Central memory CD4-positive, alpha-beta T cell (primary cell): ENCODE measurements around the gene RASD1.
"Not testable (repeated sequence)": the region's sequence is repeated elsewhere in the genome, so short reads cannot be mapped to it uniquely, and the experiment has no call there.

Experiments used
- DNase-seq: peaks from one replicate; pipeline ENCODE4 v3.0.0; 2022

RASD1 gene

DNA sequence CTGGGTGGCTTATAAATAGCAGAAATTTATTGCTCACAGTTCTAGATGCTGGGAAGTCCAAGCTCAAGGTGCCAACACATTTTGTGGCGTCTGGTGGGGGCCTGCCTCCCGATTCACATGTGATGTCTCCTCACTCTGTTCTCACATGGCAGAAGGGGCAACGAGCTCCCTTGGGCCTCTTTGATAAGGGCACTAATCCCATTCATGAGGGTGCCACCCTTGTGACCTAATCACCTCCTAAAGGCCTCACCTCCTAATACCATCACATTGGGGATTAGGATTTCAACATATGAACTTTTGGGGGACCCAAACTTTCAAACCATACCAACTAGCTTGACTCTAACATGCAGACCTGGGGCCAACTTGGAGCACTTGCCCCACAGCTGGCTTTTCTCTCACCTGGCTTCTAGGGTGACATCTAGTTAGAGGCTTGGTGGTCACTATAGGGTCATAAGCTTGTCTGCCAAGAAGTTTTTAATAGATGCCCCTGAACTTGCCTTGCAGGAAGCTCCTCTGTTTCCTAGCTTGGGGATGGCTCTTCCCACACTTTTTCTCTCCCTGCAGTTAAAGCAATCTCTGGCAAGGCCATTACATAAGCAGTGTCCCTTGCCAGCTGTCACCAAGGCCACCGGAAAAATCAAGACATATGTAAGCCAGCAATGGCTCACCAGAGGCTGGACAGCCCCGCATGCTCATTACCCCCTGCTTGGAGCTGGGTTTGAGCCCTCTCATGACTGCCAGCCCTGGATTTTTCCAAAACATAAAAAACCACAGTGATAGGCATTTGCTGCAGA lies 27.8 kb downstream of the RASD1 start:
- DNase-seq, result no peak

DNA sequence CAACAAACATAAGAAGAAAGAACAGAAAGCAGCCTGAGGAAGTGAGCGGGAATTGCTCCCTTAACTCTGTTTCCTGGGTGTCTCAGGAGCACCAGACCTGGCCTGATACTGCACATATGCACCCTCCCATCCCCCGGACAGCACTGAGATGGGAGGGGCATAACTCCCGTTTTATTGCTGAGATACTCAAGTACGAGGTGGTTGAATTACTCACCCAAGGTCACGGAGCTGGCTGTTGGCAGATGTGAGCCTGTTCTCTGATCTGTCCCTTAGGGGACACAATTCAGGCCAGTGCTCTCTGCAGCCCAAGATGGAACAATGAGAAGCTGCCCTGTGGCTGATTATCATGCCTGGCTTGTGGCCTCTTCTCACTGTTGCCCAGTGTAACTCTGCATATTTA lies 28.5 kb downstream of the RASD1 start:
- DNase-seq, result no peak

DNA sequence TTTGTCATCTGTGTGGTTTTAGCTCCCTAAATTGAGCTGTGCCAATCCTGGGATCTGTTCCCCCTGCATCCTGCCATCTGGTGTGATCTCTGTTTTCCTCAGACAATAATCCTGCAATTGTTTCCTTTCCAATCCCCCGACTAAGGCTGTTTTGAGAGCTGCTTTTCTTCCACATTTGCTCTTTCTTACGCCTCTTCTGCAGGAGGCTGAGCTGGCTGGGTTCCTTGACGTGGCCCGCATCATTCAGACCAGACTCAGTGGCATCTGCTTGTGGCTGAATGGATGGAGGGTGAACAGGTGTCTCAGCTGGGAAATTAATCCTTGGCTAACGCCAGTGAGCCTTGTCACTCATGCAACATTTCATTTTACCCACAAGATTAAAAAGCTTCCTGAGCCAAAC lies 29.2 kb downstream of the RASD1 start:
- DNase-seq, result no peak

DNA sequence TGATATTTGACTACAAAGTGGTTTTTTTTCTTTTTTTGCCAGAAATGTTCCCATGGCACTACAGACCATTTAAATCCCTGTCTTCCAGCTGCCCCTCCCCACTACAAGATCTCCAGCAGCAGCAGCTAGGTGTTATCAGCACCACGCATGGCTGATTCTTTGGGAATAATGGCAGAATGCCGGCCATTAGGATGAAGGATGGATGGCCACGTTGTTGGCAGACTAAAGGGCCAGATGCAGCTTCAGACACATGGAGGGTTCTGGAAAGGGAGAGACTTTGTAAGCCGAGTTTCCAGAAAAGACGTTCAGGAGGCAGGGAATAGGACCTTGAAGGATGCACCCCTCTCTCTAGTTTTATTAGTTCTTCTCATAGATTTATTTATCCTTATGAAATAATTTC lies 29.7 kb downstream of the RASD1 start:
- DNase-seq, result no peak

DNA sequence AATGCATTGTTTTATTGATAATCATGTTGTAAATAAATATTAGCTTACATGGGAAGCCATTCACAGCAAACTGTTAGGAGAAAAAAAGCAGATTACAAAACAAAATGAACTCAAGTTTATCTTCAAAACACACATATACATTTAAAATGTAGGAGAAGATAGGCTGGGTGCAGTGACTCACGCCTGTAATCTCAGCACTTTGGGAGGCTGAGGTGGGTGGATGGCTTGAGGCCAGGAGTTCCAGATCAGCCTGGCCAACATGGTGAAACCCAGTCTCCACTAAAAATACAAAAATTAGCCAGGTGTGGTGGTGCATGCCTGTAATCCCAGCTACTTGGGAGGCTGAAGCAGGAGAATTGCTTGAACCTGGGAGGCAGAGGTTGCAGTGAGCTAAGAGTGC lies 30.3 kb downstream of the RASD1 start:
- not testable (repeated sequence) for DNase-seq

DNA sequence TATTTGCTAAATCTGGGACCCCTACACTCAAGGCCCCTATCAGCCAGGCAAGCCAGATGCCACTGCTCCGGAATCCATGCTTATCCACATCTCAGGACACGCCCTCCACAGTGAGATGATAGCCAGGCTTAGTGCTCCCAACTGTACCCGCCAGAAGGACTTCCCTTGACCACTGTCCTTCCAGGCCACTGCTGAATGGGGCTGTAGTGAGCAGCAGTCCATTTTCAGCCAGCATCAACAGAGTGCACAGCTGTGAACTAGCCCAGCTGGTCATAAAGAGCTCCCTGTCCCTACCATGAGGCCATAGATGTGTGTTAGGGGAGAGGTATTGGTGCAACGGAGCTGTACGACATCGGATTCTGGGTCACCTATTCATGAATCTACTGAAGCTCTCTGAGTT lies 32.4 kb downstream of the RASD1 start:
- no peak for DNase-seq

DNA sequence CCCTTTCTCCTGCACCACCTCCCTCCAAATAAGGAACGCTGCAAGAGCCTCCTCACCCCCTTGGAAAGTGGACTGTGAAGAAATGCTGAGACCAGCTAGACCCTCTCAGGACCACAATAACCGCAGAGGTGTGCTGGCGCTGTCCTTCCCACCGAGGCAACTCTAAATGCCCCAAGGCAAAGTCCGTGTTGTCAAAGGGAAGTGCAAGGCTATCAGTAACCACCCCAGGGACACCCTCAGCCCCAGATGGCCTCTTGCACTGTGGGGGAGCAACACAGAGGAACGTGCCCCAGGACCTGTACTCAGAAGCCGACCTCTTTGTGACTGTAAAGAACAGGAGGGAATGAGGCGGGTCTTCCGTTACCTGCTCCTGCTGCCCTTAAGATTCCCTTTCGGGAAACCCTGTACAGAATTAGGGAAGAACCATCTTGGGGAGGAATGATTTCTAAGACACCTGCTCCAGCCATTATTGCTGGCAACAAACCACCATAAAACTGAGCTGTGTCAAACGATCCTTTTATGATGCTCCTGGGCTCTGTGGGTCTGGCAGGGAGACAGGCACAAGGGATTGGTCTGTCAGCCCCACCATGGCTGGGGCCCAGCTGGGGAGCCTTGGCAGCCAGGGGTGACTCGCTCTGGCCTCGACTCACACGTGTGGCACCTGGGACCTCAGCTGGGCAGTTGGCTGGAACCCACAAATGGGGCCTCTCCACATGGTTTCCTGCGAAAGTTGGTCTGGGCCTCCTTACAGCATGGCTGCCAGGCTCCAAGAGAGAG lies 34.0 kb downstream of the RASD1 start:
- no peak for DNase-seq

DNA sequence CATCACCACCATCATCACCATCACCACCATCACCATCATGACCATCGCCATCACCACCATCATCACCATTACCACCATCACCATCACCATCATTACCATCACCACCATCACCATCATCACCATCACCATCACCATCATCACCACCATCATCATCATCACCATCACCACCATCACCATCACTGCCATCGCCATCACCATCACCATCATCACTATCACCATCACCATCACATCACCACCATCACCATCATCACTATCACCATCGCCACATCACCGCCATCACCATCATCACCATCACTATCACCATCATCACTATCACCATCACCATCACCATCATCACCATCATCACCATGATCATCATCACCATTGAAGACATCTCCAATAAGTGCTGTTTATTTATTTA lies 36.2 kb downstream of the RASD1 start:
- DNase-seq, result no peak

DNA sequence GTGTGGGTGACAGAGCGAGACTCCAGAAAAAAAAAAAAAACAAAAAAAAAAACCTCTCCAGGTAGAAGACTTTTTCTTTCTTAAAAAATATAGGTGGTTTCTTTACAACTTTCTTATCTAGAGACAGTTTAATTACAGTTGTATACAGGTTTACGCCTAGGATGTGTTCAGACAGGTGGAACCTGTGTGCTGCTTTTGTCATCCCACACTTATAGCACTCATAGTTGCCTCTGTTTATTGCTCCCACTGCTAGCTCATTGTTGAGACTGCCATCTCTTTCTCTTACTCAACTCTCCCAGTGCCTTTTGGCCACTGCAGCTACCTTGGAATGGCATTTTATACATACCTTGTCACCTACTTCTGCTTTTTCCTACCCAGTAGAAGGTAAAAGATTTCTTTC lies 38.5 kb downstream of the RASD1 start:
- DNase-seq, result no peak

DNA sequence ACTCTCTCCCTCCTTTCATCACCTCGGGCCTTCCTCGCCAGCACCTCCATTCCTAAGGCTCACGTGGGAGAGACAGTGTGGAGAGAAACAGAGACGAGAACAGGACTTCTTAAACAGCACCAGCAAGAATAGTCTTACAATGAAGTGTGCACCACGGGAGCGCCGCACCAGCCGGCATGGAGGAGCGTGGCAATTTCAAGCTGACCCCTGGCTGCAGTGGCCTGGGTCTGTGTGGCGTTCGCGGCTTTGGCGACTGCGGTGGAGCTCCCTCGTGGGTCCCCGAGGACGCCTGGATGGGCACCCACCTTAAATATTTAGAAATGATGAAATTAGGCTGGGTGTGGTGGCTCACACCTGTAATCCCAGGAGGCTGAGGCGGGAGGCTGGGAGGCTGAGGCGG lies 39.9 kb downstream of the RASD1 start:
- DNase-seq, result no peak

DNA sequence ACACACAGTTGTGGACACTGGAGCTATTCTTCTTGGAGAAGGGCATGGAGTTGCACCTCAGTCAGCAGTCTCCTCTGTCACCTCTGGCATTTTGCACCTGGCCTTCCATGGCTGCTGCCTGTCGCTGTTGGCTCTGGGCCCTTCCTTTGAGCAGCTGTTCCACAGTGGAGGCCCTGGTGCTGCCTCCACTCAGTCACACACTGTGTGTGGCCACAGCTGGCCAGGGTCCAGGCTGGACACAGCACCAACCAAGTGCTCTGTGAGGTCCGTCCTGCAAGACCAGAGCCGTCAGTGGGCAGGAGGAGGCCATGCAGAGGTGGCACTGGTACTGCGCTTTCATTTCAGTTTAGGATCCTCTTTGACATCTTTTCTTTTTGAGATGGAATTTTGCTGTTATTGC lies 41.0 kb downstream of the RASD1 start:
- no peak for DNase-seq

DNA sequence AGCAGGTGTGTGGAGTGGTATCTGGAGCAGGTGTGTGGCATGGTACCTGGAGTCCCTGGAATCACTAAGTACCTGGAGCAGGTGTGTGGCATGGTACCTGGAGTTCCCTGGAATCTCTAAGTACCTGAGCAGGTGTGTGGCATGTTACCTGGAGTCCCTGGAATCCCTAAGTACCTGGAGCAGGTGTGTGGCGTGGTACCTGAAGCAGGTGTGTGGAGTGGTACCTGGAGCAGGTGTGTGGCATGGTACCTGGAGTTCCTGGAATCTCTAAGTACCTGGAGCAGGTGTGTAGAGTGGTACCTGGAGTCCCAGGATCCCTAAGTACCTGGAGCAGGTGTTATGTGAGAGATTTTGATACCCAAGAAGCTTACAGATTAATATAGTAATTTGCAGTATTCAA lies 41.5 kb downstream of the RASD1 start:
- not testable (repeated sequence) for DNase-seq

DNA sequence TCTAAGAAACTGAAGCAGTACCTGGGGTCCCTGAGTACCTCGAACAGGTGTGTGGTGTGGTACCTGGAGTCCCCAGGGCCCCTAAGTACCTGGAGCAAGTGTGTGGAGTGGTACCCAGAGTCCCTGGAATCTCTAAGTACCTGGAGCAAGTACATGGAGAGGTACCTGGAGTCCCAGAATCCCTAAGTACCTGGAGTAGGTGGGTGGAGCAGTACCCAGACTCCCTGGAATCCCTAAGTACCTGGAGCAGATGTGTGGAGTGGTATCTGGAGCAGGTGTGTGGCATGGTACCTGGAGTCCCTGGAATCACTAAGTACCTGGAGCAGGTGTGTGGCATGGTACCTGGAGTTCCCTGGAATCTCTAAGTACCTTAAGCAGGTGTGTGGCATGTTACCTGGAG lies 41.9 kb downstream of the RASD1 start:
- DNase-seq, result no peak

DNA sequence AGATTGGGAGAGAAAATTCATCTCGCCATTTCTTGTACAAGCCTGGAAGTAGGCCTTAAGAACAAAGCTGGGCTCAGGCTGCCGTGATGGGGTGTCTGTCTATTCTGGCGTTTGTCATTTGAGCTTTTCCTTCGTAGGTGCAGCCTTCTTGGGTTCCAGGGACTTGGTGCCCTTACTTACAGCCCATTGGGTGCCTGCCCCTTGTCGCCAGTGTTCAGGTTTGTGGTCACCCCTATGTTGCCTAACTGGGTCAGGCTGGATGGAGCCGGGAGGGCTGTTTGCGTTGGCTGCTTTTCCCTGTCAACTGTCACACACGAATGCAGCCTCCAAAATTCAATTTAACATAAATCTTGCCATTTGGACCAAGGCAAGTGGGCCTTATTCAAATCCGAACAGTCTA lies 43.1 kb downstream of the RASD1 start:
- no peak for DNase-seq

DNA sequence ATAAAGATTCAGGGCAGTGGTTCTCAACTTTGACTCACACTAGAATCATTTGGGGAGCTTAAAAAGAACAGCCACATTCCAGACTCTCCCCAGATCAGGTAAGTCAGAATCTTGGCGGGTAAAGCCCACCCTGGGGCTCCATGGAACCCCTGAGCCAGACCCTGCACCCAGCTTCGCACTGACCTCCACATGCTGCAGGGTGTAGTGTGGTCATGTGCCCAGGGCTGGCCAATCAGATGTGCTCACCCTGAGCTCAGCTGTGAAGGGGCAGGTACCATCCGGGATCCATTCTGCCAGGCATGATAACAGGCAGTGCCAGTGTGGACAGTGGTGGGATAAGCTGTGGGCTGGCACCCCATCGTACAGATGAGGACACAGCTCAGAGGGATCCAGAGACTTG lies 47.5 kb downstream of the RASD1 start:
- DNase-seq, result no peak

DNA sequence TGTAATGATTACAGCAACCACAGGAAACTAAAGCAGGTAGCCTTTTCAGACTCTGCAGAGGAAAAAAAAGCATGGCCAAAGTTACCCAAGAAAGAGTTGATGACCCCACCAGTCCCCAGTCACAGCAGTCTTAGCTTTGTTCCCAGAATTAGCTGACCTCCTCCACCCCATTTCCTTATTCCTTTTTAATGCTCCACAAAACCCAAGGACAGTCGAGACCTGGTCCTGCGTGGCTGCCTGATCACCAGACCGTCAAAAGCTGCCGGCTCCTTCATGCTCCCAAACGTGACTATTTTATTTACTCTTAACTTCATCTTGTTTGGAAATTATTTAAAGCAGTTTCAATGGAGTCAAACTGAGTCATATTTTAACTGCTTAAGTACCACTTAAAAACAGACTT lies 48.1 kb downstream of the RASD1 start:
- DNase-seq, result no peak

DNA sequence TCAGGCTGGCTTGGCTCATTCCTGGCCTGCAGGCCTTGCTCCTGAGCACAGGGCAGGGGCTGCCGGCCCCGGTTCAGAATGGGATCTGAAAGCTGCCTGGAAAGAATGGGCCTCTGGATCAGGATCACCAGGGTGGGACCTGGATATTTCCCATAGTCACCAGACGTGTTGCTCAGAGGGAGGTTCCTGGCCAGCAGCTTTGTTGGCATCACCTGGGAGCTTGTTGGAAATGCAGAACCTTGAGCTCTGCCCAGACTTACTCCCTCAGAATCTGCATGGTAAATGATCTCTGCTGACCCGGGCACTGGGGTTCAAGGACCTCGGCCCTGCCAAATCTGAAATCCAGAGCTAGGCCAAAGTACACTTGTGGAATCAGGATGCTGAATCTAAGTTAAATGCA lies 48.9 kb downstream of the RASD1 start:
- no peak for DNase-seq

DNA sequence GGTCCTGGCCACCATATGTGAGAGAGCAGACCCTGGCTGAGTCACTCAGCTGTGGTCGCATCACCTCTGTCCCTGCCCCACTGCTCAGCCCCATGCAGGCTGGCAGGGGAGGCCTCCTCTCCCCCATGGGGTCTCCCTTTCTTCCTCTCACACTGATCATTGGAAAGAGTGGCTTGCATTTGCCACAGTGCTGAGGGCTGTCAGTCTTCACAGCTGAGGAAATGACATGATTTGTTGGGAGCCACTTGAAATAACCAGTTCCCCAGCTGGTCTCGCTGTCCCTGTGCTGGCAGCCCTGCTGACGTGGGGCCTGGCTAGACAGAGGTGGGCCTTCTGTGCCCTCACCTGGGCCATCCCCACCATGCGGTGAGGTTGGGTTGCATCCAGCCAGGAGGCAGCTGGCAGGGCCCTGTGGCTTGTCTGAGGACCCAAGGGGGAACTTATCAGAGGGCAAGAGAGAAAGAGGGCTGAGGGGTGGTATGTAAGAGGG lies 49.5 kb downstream of the RASD1 start:
- no peak for DNase-seq

DNA sequence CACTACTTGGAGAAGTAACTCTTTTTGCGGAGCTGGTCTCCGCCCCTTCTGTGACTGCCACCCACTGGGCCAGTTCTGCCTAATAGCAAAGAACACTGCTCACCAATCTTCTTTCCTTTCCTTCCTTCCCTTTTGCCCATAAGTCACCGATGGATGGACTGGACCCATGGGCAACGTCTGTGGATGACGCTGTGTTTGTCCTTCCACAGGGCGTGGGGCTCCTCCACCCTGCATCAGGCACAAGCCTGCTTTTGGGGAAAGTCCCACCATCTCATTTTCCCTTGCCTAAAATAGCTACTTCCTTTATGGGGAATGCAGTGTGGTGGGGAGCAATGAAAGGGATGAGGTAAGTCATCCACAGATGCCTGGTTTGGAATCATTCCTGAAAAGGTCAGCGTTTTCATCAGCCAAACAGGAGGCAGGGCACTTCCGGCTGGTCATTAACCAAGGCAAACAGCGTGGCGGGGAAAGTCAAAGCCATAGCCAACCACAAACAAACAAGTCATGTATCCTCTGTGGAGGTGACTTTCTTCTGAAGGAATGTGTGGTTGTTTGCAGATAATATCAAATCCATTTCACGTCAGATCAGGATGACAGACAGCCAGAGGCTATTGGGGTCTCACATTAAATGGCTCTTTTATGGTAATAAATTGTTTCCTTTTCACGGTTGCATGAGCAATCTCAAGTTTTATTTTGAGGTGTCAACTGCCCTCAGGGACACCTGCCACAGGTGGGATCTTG lies 50.1 kb downstream of the RASD1 start:
- DNase-seq, result no peak

DNA sequence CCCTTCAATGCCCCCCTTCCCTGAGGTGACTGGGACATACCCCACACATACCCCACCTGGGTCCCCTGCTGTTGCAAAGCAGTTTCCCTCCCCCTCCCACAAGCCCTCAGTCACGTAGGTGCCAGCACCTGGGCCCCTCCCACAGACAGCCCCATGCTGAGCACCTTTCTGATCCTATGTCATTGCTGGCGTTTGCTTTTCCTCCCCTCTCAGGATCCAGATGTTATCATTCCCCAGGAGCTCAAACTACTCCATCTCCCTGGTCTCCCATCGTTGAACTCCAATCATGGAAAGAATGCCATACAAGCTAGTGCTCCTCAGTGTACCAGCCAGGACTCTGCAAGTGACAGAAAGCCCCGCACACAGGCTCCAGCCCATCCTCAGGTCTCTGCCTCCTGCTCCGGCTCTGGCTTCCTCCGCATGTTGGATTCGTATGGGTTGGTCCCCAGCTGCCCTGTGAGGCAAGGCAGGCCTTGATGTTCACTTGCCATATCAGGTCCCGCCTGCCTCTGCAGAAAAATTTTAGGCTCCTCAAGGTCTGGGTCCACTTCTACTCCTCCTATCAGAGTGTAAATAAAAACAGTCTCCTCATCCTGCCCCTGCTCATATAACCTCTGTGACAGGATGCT lies 50.8 kb downstream of the RASD1 start:
- no peak for DNase-seq
